T-helper 9 cell (primary cell): ENCODE data around the gene ARHGAP11A.

Source experiments
- DNase-seq: peaks from one replicate; pipeline ENCODE4 v3.0.0-alpha.2; 2020

ARHGAP11A gene

DNA sequence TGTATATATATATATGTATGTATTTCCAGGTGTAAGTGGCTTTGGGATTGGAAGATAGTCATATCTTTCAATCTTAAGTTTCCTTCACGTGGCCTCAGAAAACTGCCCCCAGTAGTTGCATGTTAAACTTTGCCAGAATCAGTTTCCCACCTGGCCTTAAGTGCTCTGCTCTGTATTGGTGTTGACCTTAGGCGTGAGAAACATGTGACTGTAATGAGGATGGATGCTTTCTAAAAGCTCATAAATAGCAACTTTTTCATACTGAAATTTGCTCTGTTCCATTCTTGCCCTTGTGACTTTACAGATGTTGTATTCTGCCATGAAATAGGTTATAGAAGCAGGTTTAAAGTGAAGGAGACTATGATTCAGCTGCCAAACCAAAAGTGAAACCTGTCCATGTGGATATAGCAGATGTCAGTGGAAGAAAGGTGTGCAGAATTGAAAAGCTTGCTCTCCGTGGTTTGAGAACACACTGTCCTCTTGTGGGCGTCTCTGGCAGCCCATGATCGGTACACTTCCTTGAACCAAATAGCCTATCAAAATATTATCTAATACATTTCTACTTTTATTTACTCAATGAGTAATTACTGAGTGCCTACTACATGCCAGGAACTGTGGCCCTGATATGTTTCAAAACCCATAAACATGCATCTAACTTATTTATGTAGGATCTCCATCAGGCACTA lies 42.0 kb downstream of the ARHGAP11A start:
- no peak for DNase-seq

DNA sequence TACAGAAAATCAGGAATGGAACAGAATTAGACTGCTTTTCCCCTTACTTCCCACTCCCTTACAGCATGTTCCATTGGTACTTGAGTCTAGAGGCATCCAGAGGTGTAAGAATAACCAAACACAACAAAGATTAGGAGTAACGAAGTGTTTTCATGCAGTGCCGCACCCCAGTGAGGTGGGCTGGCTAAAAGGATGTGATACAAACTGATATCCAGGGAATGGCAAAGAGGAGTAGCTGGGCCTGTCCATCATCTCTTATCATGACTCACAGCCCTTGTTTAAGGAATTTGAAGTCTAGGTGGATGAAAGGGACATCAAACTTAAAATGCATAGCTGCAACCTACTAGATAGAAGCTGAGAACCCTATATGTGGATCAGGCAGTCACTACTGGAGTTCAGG lies 42.6 kb downstream of the ARHGAP11A start:
- no peak for DNase-seq

DNA sequence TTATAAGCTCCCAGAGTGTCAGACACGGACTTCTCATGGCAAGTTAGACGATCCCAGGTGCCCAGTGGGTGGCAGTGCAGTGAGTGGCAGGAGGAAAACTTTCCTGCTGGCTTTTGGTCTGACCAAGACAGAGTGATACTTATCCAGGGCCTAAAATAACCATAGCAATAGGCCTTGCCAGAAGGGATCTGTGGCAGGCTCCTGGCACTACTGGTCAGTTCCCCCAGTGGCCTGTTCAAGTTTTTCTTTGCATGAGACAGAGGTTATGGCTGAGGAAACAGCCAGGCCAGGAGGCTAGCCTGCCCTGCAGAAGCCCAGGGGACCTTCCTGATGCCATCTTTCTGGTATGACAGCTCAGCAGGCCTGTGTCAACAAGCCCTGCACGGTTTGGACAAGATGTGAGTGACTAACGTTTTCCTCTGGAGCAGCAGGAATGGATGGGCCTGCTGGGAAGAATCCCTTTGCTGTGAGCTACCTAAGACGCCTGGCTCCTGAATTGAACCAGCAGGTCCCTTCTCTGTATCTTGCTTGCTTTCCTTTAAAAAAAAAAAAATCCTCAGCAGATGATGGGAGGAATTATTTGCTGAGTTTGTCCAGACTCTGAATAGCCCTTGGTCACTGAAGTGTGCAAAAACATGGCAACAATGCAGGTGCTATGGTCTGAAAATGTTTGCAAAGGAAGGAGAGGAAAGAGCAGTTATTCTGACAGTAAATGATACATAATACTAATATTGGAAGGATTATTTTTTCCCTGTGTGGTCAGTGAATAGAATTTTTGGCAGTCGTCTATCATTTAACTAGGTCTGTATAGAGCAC lies 44.2 kb downstream of the ARHGAP11A start:
- no peak for DNase-seq

DNA sequence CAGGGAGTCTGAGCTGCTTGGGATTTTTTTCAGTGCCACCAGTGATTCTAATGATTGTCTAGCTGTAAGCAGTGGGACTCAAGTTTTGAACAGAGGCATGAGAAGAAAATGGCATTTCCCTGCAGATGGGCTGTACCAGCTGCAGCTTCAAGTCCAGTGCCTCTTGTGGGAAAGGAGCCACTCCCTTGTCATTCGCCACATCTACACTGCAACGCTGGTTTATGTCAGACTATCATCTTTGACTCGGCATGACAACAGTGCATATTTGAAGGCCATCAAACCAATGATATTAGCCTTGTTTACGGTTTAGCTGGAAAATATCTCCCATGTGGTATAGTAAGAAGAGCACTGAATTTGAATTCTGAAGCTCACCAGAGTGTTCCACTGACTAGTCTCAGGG lies 48.4 kb downstream of the ARHGAP11A start:
- no peak for DNase-seq

DNA sequence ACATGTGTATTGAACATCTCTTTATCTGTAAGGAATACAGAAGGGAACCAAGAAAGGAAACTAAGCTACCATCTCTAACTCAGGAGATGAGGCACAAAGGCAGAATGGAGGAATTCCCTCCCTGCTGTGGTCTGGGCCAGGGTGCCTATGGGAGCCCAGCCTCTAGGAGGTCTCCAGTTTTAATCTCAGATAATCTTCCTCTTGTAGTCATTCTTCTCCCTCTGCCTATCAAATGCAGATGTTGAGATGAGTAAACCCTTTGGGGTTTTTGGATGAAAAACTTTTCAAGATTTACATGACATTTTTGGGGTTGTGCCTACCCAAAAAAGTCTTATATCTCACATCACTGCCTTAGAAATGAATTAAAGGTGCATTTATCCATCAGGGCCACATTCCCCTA lies 49.5 kb downstream of the ARHGAP11A start:
- no peak for DNase-seq

DNA sequence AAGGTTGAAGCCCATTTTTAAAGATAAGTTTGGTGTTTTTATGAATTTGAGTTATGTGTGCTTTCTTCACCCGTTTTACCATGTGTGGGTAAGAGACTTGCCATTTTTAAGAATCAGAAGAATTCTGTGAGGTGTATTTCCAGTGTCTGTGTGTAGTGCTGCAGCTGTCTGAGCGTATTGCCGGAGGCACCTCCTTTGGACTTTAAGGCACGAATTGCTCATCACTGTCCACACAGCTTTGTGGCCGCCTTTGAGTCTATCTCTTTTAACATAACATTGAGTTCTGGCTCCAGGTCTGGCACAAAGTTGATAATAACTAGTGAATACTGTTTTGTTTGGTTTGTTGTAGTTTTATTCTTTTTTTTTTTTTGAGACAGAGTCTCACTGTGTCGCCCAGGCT lies 52.0 kb downstream of the ARHGAP11A start:
- no peak for DNase-seq

DNA sequence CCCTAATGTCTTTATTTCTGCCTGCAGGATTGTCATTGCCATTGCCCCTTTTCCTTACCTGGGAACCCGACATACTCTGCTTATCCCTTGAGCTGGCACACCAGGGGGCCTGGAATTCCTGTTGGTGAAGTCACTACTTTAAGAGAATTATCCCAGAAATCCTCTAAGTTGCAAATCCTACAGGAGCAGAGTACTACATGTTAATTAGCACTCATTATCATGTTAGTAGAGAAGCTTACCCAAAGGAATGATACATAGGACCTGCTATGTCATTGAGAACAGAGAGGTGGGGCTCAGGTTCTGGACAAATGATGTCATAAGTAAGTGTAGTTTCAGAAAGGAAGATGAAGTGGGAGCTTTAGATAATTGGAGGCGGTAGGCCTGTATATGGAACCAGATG lies 53.6 kb downstream of the ARHGAP11A start:
- DNase-seq = no peak

DNA sequence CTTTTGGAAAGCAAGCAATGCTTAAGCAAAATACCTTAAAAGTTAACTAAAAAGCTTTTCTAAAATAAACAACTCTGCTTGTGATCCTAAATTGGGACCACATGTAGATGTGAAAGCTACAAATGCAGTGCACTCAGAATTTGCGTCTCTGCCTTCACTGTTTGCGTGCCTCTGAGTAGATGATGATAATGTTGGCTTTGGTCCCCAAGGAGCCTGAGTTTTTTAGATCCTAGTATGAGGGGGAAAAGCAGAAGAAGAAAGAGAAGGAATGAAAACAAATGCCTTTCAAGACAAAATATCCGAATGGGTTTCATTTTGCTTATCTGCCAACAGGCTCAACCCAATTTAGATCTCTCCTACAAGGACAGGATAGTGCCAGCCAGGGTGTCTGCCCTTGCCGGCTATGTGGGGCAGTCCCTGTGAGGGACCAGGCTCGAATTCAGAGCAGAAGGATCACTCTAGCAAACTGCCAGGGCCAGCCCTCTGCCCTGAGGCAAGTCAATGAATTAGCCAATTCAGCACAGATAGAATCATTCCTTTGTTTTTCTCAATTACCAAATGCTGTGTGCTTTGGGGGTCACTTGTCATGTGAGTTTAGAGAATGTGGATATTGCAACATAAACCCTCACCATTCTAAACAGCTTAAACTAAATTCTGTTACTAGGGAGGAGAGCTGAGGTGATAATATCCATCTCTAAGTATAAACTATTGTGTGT lies 54.8 kb downstream of the ARHGAP11A start:
- no peak for DNase-seq

DNA sequence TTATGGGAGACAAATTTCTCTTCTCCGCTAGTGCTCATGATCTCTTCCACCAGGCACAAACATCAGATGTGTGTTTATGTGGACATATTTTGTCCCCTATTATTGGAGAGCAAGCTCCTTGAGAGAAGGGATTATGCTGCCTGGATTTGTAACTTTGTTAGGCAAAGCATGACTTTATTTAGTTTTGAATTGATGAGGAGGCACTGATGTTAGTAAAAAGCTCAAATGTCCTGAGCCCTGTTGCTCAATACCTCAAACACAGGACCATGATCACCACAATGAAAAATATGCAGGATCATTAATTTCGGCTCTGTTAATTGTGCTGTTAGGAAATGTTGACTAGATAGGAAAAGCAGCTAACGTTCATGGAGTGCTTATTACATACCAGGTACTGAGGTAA lies 55.3 kb downstream of the ARHGAP11A start:
- DNase-seq = no peak

DNA sequence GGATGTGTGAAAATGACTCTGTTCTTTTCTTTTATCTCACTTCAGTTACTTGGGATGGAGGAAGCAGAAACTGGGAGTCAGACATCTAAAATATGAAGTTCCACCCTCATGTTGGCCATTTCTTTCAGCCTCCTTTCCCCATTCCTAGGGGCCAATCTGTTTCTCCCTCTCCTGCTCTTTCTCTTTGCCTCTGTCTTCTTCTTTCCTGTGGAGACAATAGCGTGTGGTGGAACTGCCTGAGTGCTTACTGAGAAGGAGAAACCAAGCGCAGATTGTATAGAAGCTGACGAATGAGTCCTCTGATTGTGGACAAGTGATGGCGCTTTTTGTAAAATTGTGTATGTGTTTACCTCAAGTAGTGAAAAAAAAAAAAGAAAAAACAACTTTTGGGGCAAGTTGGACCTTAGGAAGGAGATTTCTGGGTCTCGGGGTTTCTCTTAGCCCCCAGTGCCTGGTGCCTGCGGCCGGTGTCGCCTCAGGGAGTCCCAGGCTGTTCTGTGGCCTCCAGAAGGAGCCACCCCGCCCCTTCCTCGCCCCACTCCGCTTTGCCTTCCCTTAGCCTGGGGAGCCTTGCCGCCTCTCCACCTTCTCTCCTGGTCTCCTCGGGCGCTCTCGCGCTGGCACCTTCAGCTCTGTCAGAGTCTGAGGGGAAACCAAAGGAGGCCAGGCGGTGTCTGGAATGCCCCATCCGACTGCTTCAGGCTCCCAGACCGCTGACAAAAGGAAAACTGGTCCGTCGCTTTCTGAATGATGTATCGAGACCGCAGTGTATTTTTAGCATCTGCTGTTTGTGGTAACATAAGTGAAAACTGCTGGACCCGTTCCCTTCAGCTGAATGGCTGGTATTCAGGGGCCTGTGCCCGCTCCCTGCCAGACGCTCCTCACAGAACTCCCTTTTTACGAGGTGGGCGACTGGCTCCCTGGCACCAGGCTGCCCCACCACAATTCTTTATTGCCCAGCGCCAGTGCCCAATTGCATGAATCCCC lies 56.3 kb downstream of the ARHGAP11A start:
- no peak for DNase-seq

DNA sequence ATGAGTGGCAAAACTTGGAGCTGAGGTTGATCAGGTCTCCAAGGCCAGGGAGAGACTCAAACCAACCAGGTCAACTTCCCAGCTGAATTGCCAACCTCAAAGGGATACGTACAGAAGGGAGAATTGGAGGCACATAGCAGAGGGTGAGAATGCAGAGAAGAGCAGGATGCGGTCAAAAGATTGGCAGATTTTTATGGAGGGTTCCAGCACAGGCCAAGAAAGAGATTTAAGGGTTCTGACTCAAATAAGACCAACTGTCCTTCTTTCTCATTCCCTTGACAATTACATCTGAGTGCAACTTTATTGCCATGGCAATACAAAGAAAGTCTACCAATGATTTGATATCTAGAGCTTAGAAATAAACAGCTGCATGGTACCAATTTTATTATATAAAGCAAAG lies 59.4 kb downstream of the ARHGAP11A start:
- DNase-seq = no peak

DNA sequence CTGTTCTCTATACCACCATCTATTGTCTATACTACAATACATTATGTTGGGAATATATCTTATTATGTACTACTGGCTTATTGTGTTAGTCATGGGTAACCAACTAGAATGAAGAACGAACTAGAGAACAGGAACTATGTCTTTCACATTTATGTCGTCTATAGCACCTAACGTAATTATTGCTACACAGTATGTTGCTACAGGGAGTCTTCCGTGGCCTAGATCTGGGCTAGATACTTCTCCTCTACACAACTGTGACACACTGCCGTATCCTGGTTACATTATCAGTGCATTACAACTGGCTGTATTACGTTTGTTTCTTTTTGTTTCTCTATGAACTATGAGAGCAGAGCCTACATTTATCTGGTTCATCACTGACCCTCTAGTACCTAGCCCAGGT lies 60.2 kb downstream of the ARHGAP11A start:
- DNase-seq = no peak

DNA sequence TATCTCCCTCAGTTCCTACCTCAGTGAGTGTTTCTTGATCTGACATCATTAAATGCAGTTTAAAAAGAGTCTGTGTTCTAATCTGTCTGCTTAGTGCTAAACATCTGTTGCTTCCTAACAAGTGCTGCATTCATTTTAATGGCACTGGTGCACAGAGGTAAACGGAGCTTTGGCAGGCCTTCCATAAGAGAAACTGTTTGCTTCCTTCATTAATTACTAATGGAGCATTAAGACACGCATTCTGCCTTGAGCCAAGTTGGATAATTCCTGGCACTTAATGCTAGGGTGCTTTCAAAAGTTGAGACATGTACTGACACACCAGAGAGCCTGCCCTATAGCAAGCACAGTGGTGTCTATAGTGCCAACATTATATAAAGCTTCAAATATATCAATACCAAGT lies 60.9 kb downstream of the ARHGAP11A start:
- DNase-seq = no peak

DNA sequence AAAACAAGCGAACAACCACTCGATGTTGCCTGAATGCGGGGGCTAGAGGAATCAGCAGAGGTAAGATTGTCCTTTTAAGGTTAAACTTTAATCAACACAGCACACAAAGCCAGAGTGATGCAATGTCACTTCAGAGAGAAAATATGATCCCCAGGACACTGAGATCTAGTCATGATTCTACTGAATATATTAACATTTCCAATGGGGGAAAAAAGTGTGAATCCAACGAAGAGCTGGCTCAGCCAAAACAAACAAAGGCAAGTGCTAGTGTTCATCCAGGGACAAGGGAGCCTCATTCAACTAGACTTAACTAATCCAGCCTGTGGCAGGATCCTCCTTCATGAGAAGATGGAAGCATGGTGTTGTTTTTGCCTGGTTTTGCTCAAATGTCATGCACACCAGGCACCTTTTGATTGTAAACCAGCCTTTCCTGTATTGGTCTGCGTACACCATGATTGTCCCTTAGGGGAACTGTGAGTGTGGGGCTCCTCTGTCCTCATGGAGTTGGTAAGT lies 62.0 kb downstream of the ARHGAP11A start:
- no peak for DNase-seq

DNA sequence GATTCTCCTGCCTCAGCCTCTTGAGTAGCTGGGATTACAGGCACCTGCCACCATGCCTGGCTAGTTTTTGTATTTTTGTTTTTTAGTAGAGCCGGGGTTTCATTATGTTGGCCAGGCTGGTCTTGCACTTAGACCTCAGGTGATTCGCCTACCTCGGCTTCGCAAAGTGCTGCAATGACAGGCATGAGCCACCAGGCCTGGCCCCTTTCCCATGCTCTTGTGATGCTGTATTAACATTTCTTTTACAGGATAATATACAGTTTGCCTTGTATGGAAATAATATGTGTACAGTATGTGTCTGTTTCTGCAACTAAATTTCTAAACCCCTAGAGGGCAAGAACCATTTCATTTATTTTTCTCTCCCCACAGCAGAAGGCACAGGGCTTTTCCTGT lies 64.0 kb downstream of the ARHGAP11A start:
- no peak for DNase-seq

DNA sequence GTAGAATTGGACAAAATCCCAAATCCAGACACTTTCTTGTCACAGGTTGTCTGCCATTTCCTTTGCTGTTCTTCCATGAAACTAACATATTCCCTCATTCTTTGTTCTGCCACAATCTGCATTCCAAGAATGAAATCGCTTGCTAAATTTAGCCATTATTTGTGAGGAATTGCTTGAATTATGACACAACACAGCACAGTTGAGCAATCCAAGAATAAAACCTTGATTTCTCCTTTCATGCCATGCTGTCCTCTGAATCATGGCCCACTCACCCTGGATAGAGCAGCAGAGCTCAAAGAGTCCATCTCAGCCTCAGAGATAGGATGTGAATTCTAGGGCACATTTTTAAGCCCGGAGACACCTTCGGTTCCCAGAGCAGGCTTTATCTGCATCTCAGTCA lies 67.3 kb downstream of the ARHGAP11A start:
- DNase-seq = no peak

DNA sequence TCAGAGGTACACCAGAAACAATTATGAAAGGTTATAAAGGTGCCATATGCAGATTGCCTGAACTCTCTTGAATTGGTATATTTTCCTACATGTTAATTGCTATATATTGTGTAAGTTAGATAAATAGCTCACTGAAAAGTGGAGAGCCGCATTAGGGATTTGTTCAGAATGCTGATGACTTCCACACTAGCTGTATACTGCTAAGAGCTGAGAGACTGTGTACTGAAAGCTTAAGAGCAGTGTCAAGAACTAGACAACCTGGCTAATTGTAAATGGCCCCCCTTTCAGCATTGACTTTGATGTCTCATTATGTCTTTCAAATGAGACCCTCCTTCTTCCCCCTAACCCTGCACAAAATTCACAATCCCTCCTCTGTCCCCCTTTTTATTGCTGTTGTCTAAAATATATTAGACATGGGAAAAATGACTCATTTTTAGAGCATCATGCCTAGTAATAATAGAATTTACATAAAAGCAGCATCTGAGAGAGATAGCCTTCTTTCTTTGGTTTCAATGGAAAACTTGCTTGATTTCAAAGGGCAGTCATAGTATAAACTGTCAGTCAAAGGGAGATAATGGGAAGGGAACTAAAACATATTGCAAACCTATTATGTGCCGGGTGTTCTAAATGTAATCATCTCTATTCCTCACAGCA lies 67.8 kb downstream of the ARHGAP11A start:
- no peak for DNase-seq

DNA sequence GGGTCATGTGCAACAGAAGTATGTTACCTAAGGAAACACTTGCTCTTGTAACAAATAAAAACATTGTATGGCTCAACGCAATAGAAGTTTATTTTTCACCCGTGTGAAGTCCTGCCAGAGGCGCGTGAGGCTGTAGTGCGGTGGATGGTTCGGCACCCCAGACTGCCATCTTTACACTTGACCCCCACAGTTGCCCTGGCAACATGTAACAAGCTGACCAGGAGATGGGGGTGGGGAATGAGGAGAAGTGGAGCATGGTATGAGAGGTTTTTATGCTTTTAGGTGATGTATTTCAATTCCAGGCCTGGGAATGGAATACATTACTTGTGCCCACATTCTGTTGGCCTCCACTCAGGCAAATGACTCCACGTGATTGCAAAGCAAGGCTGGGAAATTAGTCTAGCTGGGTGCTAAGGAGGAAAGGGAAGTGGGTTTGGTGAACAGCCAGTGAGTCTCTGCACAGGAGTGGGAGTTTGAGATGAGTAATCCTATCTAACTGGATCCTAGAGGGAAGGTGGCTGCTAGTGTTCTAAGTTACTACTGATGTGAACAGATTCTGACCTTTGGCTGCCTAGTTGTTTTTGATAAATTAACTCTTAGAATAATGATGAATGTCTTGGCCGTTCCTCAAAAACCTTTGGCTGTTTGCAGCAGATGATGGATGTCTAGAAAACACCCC lies 68.7 kb downstream of the ARHGAP11A start:
- DNase-seq = no peak

DNA sequence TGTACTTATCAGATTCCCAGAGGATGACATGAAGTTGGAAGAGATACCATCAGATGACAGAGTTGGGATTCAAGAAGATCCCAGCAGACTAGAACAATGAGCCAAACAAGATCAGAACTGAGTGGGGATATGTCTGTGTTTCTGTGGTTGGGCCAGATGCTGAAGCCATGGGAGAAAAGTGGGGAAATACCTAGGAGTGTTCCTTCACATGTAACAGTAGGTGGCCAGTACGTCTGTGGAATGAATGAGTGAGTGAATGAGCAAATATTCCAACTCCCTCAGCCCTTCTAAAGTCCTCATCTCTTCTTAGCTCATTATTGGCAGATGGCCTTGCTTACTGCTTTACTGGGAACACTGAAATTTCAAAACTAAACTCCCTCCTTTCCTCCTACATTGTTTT lies 70.3 kb downstream of the ARHGAP11A start:
- DNase-seq = no peak

DNA sequence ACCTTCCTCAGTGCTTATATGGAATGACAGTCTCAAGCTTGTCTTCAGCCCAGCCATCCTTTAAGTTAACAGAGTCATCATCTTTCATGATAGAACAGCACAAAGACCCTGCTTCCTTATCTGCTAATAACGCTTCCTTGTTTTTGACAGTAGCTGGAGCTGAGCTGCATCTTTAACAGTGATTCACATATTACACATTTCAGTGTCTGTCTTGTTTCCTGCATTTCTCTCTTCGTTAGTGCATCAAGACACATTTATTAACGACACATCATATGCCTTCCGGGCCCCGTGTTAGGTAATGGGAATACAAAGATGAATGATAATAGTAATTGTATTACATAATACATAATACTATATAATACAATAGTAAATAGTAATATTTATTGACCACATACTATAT lies 72.3 kb downstream of the ARHGAP11A start:
- DNase-seq = no peak

DNA sequence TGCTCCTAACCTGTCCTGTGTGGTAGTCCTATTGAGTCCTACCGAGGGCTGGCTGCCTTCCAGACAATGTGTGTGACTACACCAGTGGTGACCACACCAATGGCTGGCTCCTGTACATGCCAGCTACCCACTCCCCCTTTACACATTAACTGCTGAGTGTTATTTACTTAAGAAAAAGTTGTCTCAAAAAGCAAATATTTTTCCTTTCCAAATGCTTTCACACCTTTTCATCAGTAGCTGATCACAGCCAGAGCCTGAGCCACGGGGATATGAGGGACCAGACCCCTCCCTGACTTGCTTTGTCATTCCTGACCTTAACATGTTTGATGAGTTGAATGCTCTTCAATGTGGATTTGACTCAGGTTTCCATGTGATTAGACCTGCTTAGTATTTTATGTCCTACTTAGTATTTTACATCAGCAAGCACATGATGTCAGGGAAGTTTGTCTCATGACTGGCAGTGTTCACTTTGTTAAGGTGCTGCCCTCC lies 72.9 kb downstream of the ARHGAP11A start:
- DNase-seq = no peak
